ENCODE measurements around the gene AOAH.

AOAH gene

GRCh38 chr7:36673703-36674102 is 50.6 kb downstream of the AOAH start:
- H3K4me2 ChIP-seq (ENCODE audit: low read length): no peak overlapping the region
- H3K27ac ChIP-seq (ENCODE audit: low read depth, low read length): no peak overlapping the region
- H3K36me3 ChIP-seq (ENCODE audit: control insufficient read depth, low read length): no peaks in the 10 kb centered on the region
- H3F3A ChIP-seq (ENCODE audit: control insufficient read depth, insufficient read depth): peaks cover 1% of the 10 kb centered on the region; the same call in 1 of the 2 replicates
- no peak overlapping the region for H3K4me3 ChIP-seq (ENCODE audit: low read length)
- no peaks in the 10 kb centered on the region for H3K79me2 ChIP-seq (ENCODE audit: control insufficient read depth, low read length)
- TF ChIP-seq CTCF (IDR thresholded peaks at IDR 0.05; ENCODE audit: low read depth, low read length, poor library complexity, severe bottlenecking): no peak
- TF ChIP-seq EZH2phosphoT487 (IDR thresholded peaks at IDR 0.05; ENCODE audit: borderline replicate concordance, low read length): no peak
- peaks cover 8% of the 10 kb centered on the region for H3K4me1 ChIP-seq (ENCODE audit: control insufficient read depth, low read length)
- no peaks in the 10 kb centered on the region for H3K9me3 ChIP-seq (ENCODE audit: control insufficient read depth, insufficient read depth, low read length)
- no peaks in the 10 kb centered on the region for H3K9me2 ChIP-seq (replicated peaks; ENCODE audit: control insufficient read depth, low read length)
- peaks cover 10% of the 10 kb centered on the region; the same call in 1 of the 2 replicates for H3K27me3 ChIP-seq (ENCODE audit: control insufficient read depth, low read length)
- H4K20me1 ChIP-seq (ENCODE audit: control insufficient read depth, insufficient read depth, low read depth, low read length): no peaks in the 10 kb centered on the region

GRCh38 chr7:36671432-36671829 is 52.9 kb downstream of the AOAH start:
- H3K4me3 ChIP-seq (ENCODE audit: low read length): no peak overlapping the region
- no peaks in the 10 kb centered on the region for H3K4me1 ChIP-seq (ENCODE audit: control insufficient read depth, low read length)
- H3K27ac ChIP-seq (ENCODE audit: low read depth, low read length): no peak overlapping the region
- no peaks in the 10 kb centered on the region for H3K79me2 ChIP-seq (ENCODE audit: control insufficient read depth, low read length)
- no peaks in the 10 kb centered on the region for H4K20me1 ChIP-seq (ENCODE audit: control insufficient read depth, insufficient read depth, low read depth, low read length)
- H3K9me3 ChIP-seq (ENCODE audit: control insufficient read depth, insufficient read depth, low read length): no peaks in the 10 kb centered on the region
- H3K27me3 ChIP-seq (ENCODE audit: control insufficient read depth, low read length): peaks cover 12% of the 10 kb centered on the region; the same call in 1 of the 2 replicates
- no peak for TF ChIP-seq EZH2phosphoT487 (IDR thresholded peaks at IDR 0.05; ENCODE audit: borderline replicate concordance, low read length)
- no peak for TF ChIP-seq CTCF (IDR thresholded peaks at IDR 0.05; ENCODE audit: low read depth, low read length, poor library complexity, severe bottlenecking)
- no peaks in the 10 kb centered on the region for H3K36me3 ChIP-seq (ENCODE audit: control insufficient read depth, low read length)
- H3K9me2 ChIP-seq (replicated peaks; ENCODE audit: control insufficient read depth, low read length): no peaks in the 10 kb centered on the region
- no peak overlapping the region for H3K4me2 ChIP-seq (ENCODE audit: low read length)
- no peaks in the 10 kb centered on the region for H3F3A ChIP-seq (ENCODE audit: control insufficient read depth, insufficient read depth)

GRCh38 chr7:36670585-36671431 is 53.5 kb downstream of the AOAH start:
- Histone ChIP-seq H3K9me2 (replicated peaks; ENCODE audit: control insufficient read depth, low read length) (no peaks in the 10 kb centered on the region), H3K79me2 (ENCODE audit: control insufficient read depth, low read length) (no peaks in the 10 kb centered on the region), H3K27ac (ENCODE audit: low read depth, low read length) (no peak overlapping the region), H3K27me3 (ENCODE audit: control insufficient read depth, low read length) (peaks cover 10% of the 10 kb centered on the region; the same call in 1 of the 2 replicates), H3K4me2 (ENCODE audit: low read length) (no peak overlapping the region), H3K4me3 (ENCODE audit: low read length) (no peak overlapping the region), H3K9me3 (ENCODE audit: control insufficient read depth, insufficient read depth, low read length) (no peaks in the 10 kb centered on the region), H3K4me1 (ENCODE audit: control insufficient read depth, low read length) (no peaks in the 10 kb centered on the region), H4K20me1 (ENCODE audit: control insufficient read depth, insufficient read depth, low read depth, low read length) (no peaks in the 10 kb centered on the region), H3K36me3 (ENCODE audit: control insufficient read depth, low read length) (no peaks in the 10 kb centered on the region), H3F3A (ENCODE audit: control insufficient read depth, insufficient read depth) (no peaks in the 10 kb centered on the region)
- TF ChIP-seq CTCF (IDR thresholded peaks at IDR 0.05; ENCODE audit: low read depth, low read length, poor library complexity, severe bottlenecking) (peak; percentile 95), EZH2phosphoT487 (IDR thresholded peaks at IDR 0.05; ENCODE audit: borderline replicate concordance, low read length) (no peak)

Data from DOHH2 (cell line).